Prostate gland (tissue), 2 donors: ENCODE results near the gene ESPNL. TPM values are rescaled to one million over a fixed set of nuclear protein-coding genes. Genes with fewer than 3 reads are reported as not detected.

ENCODE experiments used
- DNase-seq: peaks from one replicate; pipeline ENCODE4 v3.0.0-alpha.2; 2019; ENCODE audit warnings: low spot score
- H3K27ac ChIP-seq, 2 donors: fragments of 200-600 bp; sonication (generic); 2 replicates each; pipeline ENCODE4 v1.5.1; 2017 to 2019
- H3K27me3 ChIP-seq: fragments of 200-600 bp; sonication (generic); replicated peaks from 2 replicates; pipeline ENCODE4 v1.5.1; 2019; ENCODE audit not compliant: insufficient read depth
- H3K36me3 ChIP-seq, 2 donors: fragments of 200-600 bp; sonication (generic); 1 replicate in 1 of 2; 2 replicates in 1 of 2; pipeline versions ENCODE4 v1.5.1 to v1.8.1; 2017 to 2019
- H3K4me1 ChIP-seq: fragments of 200-600 bp; sonication (generic); replicated peaks from 2 replicates; pipeline ENCODE4 v1.5.1; 2019
- H3K4me3 ChIP-seq, 2 donors: fragments of 200-600 bp; sonication (generic); 2 replicates each; pipeline ENCODE4 v1.5.1; 2017 to 2019
- H3K9me3 ChIP-seq: fragments of 200-600 bp; sonication (generic); 2 replicates; pipeline ENCODE4 v1.5.1; 2017
- POLR2A ChIP-seq: fragments of 450-650 bp; IDR thresholded peaks from one replicate; pipeline ENCODE4 v1.6.1; 2016; ENCODE audit warnings: antibody characterized with exemption, mild to moderate bottlenecking
- POLR2AphosphoS5 ChIP-seq: sonication (generic); formaldehyde crosslinking; IDR thresholded peaks from one replicate; pipeline ENCODE4 v1.6.1; 2017; ENCODE audit warnings: antibody characterized with exemption
- WGBS: methylation state at CpG from one replicate; pipeline ENCODE4 v1.1.5; 2018; 5-methylcytosine and 5-hydroxymethylcytosine counted together
- intact Hi-C: fragments of 100-400 bp; cut with DNase I; formaldehyde crosslinking; loops from one replicate; pipeline ENCODE4 v1.14.2; 2022
- total RNA-seq, 2 donors: library from RNA; depleted of rRNA; stranded (reverse); fragments of >200 nt; gene quantifications; one replicate each; pipeline ENCODE4 v1.1.0, GENCODE V29; 2016
- TF ChIP-seq, protein P1 (sequence below), 4 experiments: fragments of 200-600 bp in 2 of 4; fragments of 450-650 bp in 2 of 4; sonication (generic) in 2 of 4; IDR thresholded peaks; 1 replicate in 3 of 4; 2 replicates in 1 of 4; pipeline ENCODE4 v1.5.1; 2016 to 2019; ENCODE audit warnings: antibody characterized with exemption in 4 of 4, mild to moderate bottlenecking in 2 of 4, moderate library complexity in 2 of 4

The ESPNL gene
- total RNA-seq, 2 donors from 2014 or later: 0.68 to 3.9 TPM

GRCh38 chr2:238122287-238123217 lies 22.4 kb downstream of the ESPNL start:
- intact Hi-C loops: no loop called here
- H3K4me3 ChIP-seq: no peak overlapping the region
- H3K27ac ChIP-seq: no peak overlapping the region
- H3K36me3 ChIP-seq: no peaks in the 10 kb centered on the region
- no peak for DNase-seq
- H3K4me1 ChIP-seq: no peaks in the 10 kb centered on the region
- 87% methylated on average over 29 of the region's 29 CpGs for WGBS
- TF ChIP-seq POLR2AphosphoS5 (no peak), POLR2A (no peak)
- TF ChIP-seq, protein P1, sequence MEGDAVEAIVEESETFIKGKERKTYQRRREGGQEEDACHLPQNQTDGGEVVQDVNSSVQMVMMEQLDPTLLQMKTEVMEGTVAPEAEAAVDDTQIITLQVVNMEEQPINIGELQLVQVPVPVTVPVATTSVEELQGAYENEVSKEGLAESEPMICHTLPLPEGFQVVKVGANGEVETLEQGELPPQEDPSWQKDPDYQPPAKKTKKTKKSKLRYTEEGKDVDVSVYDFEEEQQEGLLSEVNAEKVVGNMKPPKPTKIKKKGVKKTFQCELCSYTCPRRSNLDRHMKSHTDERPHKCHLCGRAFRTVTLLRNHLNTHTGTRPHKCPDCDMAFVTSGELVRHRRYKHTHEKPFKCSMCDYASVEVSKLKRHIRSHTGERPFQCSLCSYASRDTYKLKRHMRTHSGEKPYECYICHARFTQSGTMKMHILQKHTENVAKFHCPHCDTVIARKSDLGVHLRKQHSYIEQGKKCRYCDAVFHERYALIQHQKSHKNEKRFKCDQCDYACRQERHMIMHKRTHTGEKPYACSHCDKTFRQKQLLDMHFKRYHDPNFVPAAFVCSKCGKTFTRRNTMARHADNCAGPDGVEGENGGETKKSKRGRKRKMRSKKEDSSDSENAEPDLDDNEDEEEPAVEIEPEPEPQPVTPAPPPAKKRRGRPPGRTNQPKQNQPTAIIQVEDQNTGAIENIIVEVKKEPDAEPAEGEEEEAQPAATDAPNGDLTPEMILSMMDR (IDR thresholded peaks at IDR 0.05): no peak
- no peaks in the 10 kb centered on the region for H3K9me3 ChIP-seq
- H3K27me3 ChIP-seq: no peaks in the 10 kb centered on the region

- no peaks in the 10 kb centered on the region for H3K27me3 ChIP-seq
- no peaks in the 10 kb centered on the region for H3K36me3 ChIP-seq
- no peak for DNase-seq
- TF ChIP-seq POLR2A (no peak), POLR2AphosphoS5 (no peak)
- TF ChIP-seq, protein P1 (IDR thresholded peaks at IDR 0.05): no peak
- no peaks in the 10 kb centered on the region for H3K9me3 ChIP-seq
- no peak overlapping the region for H3K4me3 ChIP-seq
- intact Hi-C loops: no loop called here
- no peak overlapping the region for H3K27ac ChIP-seq
- no peaks in the 10 kb centered on the region for H3K4me1 ChIP-seq
- 73% methylated on average over 12 of the region's 22 CpGs for WGBS
Observed at GRCh38 chr2:238123218-238123971, 23.3 kb downstream of the ESPNL start.

DNA sequence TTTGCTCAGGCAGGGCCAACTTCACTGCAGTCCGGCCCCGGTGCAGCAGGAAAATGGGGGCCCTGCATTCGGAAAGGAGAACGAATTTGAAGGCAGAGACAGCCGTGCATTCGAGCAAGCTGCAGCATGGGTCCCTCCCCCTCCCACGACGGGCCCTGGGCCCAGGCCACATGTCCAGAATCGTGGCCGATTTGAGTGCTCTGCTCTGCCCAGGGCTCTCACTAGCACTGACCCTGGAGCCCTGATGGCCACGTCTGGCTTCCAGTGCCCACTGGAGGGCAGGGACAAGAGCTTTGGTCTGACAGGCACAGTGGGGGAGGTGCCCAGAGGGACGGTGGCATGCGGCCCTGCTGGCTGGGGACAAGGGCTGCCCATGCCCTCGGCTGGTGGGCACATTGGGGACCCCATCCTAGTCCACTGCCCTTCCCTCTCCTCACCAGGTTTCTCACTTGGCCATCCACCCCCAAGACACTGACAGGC lies 23.9 kb downstream of the ESPNL start:
- no peak for DNase-seq
- no peak overlapping the region for H3K4me3 ChIP-seq
- no peaks in the 10 kb centered on the region for H3K27me3 ChIP-seq
- no peaks in the 10 kb centered on the region for H3K36me3 ChIP-seq
- intact Hi-C loops: no loop called here
- H3K27ac ChIP-seq: no peak overlapping the region
- WGBS: 74% methylated on average over 14 of the region's 14 CpGs
- no peaks in the 10 kb centered on the region for H3K4me1 ChIP-seq
- no peak for TF ChIP-seq POLR2A
- no peak for TF ChIP-seq POLR2AphosphoS5
- TF ChIP-seq, protein P1 (IDR thresholded peaks at IDR 0.05): no peak
- no peaks in the 10 kb centered on the region for H3K9me3 ChIP-seq

GRCh38 chr2:238124488-238125126 lies 24.5 kb downstream of the ESPNL start:
- no peaks in the 10 kb centered on the region for H3K27me3 ChIP-seq
- no peaks in the 10 kb centered on the region for H3K9me3 ChIP-seq
- intact Hi-C loops: no loop called here
- TF ChIP-seq POLR2A (no peak), POLR2AphosphoS5 (no peak)
- TF ChIP-seq, protein P1 (IDR thresholded peaks at IDR 0.05): no peak
- H3K4me3 ChIP-seq: no peak overlapping the region
- H3K27ac ChIP-seq: no peak overlapping the region
- H3K36me3 ChIP-seq: no peaks in the 10 kb centered on the region
- WGBS: 81% methylated on average over 19 of the region's 19 CpGs
- no peaks in the 10 kb centered on the region for H3K4me1 ChIP-seq
- no peak for DNase-seq
